Osteoblast (primary cell): ENCODE data around the gene EMX1. TPM values are rescaled to one million over a fixed set of nuclear protein-coding genes. Genes with fewer than 3 reads are reported as not detected.
A peak's percentile ranks its signal among the peaks of the same experiment; 100 is the strongest.

Experiments used
- DNase-seq: peaks from one replicate; pipeline ENCODE4 v3.0.0; 2011; ENCODE audit warnings: low spot score, mixed read lengths; ENCODE audit not compliant: insufficient read length; ENCODE audit errors: missing footprints
- H2AFZ ChIP-seq: 2 replicates; pipeline ENCODE4 v1.6.0; 2011; ENCODE audit warnings: mild to moderate bottlenecking, low read length
- H3K27ac ChIP-seq: 2 replicates; pipeline ENCODE4 v1.5.1; 2011; ENCODE audit warnings: mild to moderate bottlenecking, low read depth, low read length, moderate library complexity
- H3K27me3 ChIP-seq: 2 replicates; pipeline ENCODE4 v1.6.0; 2012; ENCODE audit warnings: mild to moderate bottlenecking, control low read depth, inconsistent platforms, low read length, moderate library complexity; ENCODE audit not compliant: insufficient read depth
- H3K36me3 ChIP-seq: 2 replicates; pipeline ENCODE4 v1.5.1; 2011; ENCODE audit warnings: mild to moderate bottlenecking, low read length, control low read depth, moderate library complexity; ENCODE audit not compliant: insufficient read depth
- H3K4me1 ChIP-seq: 2 replicates; pipeline ENCODE4 v1.5.1; 2011; ENCODE audit warnings: mild to moderate bottlenecking, low read length, control low read depth, moderate library complexity; ENCODE audit not compliant: insufficient read depth
- H3K4me2 ChIP-seq: 2 replicates; pipeline ENCODE4 v1.6.0; 2011; ENCODE audit warnings: mild to moderate bottlenecking, low read length; ENCODE audit not compliant: insufficient read depth
- H3K4me3 ChIP-seq: fragments of 200-600 bp; sonication (generic); 3 replicates; pipeline ENCODE4 v1.5.1; 2012; ENCODE audit warnings: mild to moderate bottlenecking, low read length, inconsistent platforms; ENCODE audit not compliant: insufficient read depth
- H3K79me2 ChIP-seq: 2 replicates; pipeline ENCODE4 v1.6.0; 2012; ENCODE audit warnings: mild to moderate bottlenecking, low read length, control low read depth, inconsistent platforms; ENCODE audit not compliant: insufficient read depth
- H3K9me3 ChIP-seq: 2 replicates; pipeline ENCODE4 v1.5.1; 2011; ENCODE audit warnings: low read depth, low read length, control low read depth
- H4K20me1 ChIP-seq: 2 replicates; pipeline ENCODE4 v1.6.0; 2012; ENCODE audit warnings: mild to moderate bottlenecking, low read length, control low read depth; ENCODE audit not compliant: insufficient read depth
- CTCF ChIP-seq: IDR thresholded peaks from 2 replicates; pipeline ENCODE4 v1.5.1; 2011; ENCODE audit warnings: mild to moderate bottlenecking, low read depth, low read length, moderate library complexity; ENCODE audit errors: extremely low read depth
- total RNA-seq: library from RNA; depleted of rRNA; stranded (reverse); fragments of >200 nt; gene quantifications from 2 replicates; pipeline ENCODE4 v1.2.3, GENCODE V29; 2012

EMX1 gene
- total RNA-seq, 1 donor: not detected

DNA sequence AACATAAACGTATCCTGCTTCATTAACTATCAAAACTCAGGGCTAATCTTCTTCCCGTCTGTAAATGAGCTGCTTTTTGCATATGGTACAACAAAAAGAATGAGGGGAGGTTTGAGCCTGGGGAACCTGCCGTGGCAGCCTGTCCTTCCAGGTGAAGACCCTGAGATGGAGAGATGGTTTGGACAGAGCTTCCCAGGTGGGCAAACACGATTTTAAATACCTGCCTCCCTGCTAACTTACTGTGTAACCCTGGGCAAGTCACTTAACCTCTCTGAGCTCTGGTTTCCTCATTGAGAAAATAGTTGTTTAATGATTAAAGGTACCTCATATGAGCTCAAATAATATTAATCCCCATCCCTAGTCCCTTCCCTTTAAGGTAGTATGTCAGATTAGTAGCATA lies 9.0 kb downstream of the EMX1 start:
- peaks cover 6% of the 10 kb centered on the region for H3K4me1 ChIP-seq
- peaks cover 92% of the 10 kb centered on the region for H3K27me3 ChIP-seq
- no peak overlapping the region for H2AFZ ChIP-seq
- H3K27ac ChIP-seq: no peak overlapping the region
- H3K79me2 ChIP-seq: no peaks in the 10 kb centered on the region
- DNase-seq: peak; percentile 37
- no peak for TF ChIP-seq CTCF
- no peaks in the 10 kb centered on the region for H3K36me3 ChIP-seq
- peaks cover 14% of the 10 kb centered on the region for H3K9me3 ChIP-seq
- peaks cover 2% of the 10 kb centered on the region for H4K20me1 ChIP-seq
- H3K4me3 ChIP-seq: no peak overlapping the region
- H3K4me2 ChIP-seq: no peak overlapping the region

GRCh38 chr2:72926811-72927465 lies 9.6 kb downstream of the EMX1 start:
- H4K20me1 ChIP-seq: peaks cover 2% of the 10 kb centered on the region
- H3K36me3 ChIP-seq: no peaks in the 10 kb centered on the region
- TF ChIP-seq CTCF: no peak
- DNase-seq: peak; percentile 68
- H3K4me1 ChIP-seq: peaks cover 11% of the 10 kb centered on the region
- H3K79me2 ChIP-seq: no peaks in the 10 kb centered on the region
- no peak overlapping the region for H3K4me3 ChIP-seq
- no peak overlapping the region for H3K4me2 ChIP-seq
- H2AFZ ChIP-seq: no peak overlapping the region
- H3K27ac ChIP-seq: no peak overlapping the region
- H3K27me3 ChIP-seq: peaks cover 87% of the 10 kb centered on the region
- H3K9me3 ChIP-seq: peaks cover 14% of the 10 kb centered on the region

- Histone ChIP-seq H3K36me3 (no peaks in the 10 kb centered on the region), H3K27ac (no peak overlapping the region), H3K9me3 (peaks cover 10% of the 10 kb centered on the region), H3K4me3 (no peak overlapping the region), H3K4me2 (no peak overlapping the region), H3K79me2 (no peaks in the 10 kb centered on the region), H4K20me1 (peaks cover 2% of the 10 kb centered on the region), H3K4me1 (peaks cover 18% of the 10 kb centered on the region), H3K27me3 (peaks cover 77% of the 10 kb centered on the region), H2AFZ (no peak overlapping the region)
- peak; percentile 45 for DNase-seq
- no peak for TF ChIP-seq CTCF
These were observed 10.6 kb downstream of the EMX1 start for GRCh38 chr2:72927619-72928550.

- H3K27me3 ChIP-seq: peaks cover 66% of the 10 kb centered on the region
- H3K36me3 ChIP-seq: no peaks in the 10 kb centered on the region
- no peak overlapping the region for H3K4me2 ChIP-seq
- H3K79me2 ChIP-seq: no peaks in the 10 kb centered on the region
- H2AFZ ChIP-seq: no peak overlapping the region
- H3K9me3 ChIP-seq: no peaks in the 10 kb centered on the region
- peak; percentile 75 for DNase-seq
- peaks cover 18% of the 10 kb centered on the region for H3K4me1 ChIP-seq
- H4K20me1 ChIP-seq: peaks cover 2% of the 10 kb centered on the region
- H3K27ac ChIP-seq: no peak overlapping the region
- no peak for TF ChIP-seq CTCF
- H3K4me3 ChIP-seq: no peak overlapping the region
These were observed 11.7 kb downstream of the EMX1 start for GRCh38 chr2:72929010-72929409.
